ENCODE measurements around the gene TSPAN10.
"Not testable (repeated sequence)": the region's sequence is repeated elsewhere in the genome, so short reads cannot be mapped to it uniquely, and the experiment has no call there.

TSPAN10 gene

DNA sequence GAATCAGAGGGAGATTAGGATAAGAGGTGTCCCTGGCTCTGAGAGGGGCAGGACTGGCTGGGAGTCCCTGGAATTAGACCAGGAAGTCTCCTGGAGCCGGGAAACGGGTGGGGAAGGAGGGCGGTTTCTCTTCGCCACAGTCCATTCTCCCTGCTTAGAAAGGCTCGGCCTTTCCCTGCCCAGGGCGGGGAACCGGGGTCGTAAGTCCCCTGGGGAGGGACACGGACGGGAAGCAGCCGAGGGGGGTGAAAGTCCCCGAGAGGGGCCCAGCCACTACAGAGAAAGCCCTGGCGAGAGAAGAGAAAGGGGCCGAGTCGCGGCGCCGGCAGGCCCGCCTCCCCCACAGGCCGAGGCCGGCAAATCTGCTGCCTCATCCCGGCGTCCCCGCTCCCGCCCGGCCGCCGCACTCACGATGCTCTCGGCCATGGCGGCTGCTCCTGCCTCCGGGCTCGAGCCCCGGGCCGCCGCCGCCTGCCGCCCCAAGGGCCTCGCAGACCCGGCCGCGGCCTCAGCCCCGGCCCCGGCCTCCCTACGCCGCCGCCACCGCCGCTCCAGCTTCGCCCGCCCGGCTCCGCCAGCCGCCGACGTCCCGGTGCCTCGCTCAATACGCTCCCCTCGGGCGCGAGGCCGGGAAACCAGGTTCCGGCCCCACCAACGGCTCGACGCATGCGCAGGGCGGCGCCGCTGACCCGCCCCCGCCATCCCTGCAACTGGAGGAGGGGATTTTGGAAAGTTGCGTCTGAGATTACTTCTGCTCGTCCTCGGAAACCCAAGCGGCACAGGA lies at the start of gene TSPAN10, which contains the start of gene NPLOC4:
Gene TSPAN10, plus strand, starts transcription at position 692 of the 784 bp plus-strand sequence. CDS start 5,217 bp downstream, outside the sequence.
Gene NPLOC4, minus strand, starts transcription at position 608 of the 784 bp plus-strand sequence. Its CDS starts 182 bp downstream, at position 426.
- DNase-seq, result peak; percentile 73 to 82

DNA sequence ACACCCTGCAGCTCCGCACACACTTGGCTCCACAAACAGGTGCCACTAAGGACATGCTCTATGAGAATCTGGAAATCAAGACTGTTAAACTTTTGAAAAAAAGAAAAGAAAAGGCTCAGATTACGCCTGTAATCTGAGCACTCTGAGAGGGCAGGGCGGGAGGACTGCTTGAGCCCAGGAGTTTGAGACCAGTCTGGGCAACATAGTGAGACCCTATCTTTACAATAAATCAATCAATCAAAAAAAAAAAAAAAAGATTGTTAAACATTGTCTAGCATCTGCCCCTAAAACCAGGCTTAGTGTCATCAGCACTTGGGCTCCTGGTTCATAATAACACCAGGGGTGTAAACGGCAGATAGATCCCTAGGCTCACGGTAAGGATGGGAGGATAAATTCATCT lies 47.4 kb upstream of the TSPAN10 start:
- DNase-seq, result no peak

DNA sequence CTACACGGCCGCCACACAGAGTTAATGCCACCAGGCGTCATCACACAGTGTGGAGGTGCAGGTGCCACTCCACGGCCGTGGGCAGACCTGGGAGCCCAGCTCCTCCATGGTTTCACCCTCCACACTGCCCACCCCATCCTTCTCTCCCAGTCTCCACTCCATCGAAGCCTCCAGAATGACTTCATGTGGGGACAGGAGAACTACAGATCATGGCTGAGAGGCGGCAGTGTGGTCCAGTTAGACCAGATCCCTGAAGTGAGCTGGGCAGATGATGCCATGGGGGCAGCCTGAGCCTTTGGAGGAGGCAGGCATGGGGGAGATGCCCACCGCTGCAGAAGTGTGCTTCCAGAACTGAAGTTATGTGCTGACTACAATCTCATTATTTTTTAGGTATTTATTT lies 46.9 kb upstream of the TSPAN10 start:
- no peak for DNase-seq

DNA sequence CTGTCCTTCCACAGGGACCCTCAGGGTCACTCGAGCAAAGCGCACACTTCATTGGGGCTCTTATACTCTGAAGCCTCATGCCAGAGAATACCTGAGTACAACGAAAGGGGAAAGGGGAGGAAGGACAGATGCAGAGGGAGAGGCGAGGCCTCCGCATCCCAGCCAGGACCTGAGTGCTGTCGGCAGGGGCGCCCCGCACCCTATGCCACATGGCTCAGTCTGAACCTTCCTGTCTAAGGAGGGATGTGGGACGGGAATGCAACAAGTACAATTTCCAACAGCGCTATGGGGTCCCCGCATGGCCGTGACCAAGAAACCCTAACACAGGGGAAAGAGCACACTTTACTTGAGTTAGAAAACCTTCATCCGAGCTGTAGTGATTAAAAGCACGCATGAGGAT lies 45.0 kb upstream of the TSPAN10 start:
- DNase-seq, result no peak

DNA sequence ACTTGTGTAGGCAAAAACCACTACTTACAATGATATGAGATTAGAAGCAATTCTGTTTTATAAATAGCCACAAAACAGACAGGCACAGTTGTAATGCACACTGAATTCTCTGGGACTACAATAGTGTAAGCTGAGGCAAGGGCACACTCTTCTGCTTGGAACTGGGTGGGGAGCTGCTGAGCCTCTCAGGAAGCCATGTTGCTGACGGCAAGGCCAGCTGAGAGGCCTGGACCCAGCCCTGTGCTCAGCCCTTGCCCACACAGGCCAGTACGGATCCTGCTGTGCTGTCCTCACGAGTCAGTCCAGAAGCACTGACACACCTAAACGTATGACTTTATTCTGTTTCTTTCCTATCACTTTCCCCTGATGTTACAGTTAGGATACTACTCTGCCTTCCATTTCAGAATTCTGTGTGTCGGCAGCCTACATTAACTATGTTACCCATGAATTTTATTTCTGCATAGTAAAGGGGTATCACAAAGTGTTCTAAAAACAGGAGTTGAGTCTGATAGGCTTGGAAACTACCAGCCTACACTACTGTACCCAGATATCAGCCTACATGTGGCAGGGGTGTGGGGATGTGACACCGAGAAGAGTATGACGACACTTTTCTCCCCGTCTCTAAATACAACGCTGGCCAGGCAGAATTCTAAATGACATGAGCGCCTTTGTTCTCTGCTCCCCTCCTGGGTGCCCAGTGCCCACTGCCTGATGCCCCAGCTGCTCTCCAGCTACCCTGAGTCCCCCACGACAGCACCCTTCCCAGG lies 43.7 kb upstream of the TSPAN10 start:
- no peak for DNase-seq

DNA sequence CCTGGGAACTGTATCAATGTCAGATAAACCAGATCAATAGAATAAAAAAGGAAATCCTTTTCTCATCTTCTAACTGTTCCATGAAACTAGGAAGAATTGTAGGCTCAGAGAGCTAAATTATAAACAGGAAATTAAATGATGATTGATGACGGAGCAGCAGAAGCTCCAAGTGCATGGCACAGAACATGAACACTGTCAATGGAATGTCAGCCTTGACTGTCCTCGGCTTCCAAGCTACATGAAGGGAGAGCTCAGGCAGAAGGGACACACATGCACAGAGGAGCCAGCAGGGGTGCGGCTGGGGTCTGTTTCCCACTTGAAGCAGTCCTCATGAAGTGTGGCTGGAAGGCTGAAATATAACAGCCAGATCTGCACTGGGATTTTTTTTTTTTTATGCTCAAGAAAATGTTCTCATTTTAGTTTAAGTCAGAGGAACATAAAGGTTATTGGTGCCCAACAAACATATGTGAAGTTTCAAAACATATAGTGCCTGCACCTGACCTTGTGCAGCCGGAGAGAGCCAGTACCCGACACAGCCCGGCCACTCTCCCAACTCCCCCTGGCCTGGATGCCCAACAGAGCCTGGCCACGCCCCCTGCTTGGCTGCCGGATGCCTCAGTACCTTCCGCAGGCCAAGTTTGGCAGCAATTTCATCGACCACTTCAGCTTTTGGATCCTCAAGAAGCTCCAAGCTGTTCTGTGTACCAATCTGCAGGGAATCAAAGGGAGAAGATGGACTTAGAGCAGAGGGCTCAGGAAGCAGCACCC lies 37.1 kb upstream of the TSPAN10 start:
- no peak for DNase-seq

DNA sequence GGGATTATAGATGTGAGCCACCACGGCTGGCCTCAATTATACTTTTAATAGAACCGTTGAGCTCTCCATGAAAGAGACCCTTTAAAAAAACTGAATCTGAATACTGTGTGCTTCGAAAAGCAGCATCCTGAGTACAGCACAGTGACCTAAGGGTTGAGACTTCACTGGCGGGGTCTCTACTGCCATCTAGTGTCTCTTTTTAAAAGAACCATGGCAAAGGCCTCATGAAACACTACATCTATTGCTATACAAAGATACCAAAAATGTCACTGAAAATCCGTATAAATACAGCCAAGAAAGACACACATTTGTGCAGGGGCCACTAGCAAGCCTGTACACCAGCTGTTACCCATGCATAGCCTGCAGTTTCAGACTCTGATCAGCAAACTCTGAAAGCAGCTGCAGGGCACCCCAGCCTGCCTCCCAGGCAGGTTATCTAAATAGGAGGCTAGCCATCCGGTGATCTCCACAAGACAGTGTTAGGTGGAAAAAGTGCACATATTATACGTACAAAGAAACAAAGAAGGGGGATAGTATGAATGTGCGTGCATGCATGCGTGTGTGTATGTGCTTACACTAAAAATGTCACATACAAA lies 35.4 kb upstream of the TSPAN10 start:
- peak; percentile 75 to 81 for DNase-seq

DNA sequence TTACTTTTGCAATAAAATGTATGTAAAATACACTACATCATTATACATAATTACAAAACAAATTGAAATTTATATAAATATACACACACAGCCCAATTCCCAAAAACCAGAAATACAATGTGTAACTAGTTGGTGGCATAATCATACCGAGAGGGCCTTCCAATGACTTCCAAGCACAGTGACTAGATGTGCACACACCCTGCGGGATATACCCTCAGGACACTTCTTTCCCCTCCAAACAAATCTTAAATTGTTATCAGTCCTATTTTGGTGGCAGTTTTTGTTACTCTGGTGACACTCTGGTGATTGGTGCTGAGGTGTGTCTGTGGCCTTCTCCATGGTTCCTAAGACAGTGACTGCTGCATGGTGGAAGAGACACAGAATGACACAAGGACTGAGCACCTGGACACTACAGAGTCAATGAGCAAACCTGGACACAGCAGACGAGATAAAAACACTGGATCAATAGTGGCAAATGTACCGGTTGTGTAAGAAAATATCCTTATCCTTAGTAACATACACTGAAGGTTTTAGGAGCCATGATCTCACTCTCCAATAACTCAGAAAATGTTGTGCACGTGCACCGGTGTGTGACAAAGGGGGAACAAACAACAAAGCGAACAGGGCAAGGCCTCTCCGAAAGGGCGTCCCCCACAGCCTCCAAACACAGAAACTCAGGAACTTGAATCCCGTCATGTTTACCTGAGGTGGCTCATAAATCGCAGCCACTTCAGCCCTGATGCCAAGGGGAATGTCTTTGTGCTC lies 33.0 kb upstream of the TSPAN10 start:
- no peak for DNase-seq

DNA sequence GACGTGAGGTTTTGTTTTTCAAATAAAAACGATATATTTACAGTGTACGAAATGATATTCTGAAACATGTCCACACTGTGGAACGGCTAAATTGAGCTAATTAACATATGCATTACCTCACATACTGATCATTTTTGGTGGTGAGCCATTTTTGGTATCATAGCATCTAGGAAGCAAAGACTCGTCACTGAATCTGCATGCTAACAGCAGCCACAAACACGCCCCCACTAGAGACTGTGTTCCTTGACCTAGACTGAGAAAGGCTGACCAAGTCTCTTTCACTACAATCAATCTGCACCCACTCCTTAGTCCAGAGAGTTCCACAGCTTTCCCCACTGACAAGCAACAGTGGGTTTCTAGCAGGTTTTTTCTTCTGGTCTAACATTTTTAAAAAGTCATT lies 29.6 kb upstream of the TSPAN10 start:
- no peak for DNase-seq

DNA sequence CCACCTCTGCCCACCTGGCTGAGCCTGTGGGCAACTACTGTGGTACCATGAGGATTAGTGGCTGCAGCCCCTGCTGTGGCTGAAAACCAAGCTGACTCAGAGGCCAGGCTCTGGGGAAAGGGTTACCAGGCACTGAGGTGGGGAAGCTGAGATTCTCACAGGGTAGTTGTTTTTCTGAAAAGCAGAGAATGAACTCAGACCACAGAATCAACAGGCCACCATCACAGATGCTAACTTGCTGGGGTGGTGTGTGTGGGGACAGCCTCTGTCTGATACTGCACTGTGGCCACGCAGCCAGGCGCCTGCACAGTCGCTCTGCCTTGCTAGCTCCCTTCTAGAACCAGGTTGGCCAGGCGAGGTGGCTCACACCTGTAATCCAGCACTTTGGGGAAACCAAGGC lies 28.9 kb upstream of the TSPAN10 start:
- DNase-seq, result no peak

DNA sequence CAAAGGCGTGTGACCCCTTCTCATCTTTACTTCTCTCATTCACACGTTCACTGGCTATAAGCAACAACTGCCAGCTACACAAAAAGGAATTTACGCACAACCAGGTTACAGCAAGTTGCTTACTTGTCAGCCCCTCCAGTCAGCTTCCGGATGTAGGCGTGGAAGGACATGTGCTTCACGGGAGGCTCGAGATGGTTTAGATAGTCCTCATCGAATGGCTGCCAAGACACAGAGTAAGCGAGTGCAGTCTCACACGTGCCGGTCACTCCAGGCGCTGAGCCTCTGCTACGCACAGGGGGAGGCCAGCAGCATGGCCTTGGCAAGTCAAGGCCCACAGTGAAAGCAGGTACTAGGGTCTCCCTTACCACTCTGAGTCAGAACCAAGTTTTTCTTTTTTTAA lies 28.4 kb upstream of the TSPAN10 start:
- DNase-seq, result no peak

DNA sequence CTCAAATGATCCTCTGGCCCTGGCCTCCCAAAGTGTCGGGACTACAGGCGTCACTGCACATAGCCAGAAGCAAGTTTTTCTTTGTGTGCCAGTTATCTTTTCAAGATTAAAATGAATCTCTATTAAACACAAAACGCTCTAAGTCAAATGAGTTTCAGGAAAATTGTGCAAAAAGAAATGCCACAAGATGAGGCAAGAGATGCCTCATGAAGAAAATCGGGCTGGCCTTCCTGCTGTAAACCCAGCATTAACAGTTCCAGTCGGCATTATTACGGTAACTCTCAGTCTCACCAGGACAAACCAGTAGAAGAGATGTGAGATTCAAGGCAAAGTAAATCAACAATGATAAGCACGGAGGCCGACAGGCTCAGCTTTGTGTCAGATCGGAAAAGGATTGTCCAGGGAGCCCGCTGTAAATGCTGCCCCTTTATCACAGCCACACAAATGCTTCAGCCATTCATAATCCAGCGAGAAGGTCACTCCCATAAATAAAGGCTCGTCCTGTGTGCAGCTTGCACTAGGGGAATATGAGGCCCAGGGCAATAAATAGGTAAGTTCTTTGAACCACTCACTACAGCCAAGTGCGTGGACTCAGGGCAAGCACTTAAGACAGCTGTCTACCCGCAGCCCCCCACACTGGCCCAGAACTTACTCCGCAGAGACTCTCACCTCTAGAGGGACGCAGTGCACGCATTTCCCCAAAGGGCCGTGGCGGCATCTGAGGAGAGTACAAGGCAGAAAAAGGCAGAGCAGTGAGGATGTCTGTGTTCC lies 27.3 kb upstream of the TSPAN10 start:
- no peak for DNase-seq

DNA sequence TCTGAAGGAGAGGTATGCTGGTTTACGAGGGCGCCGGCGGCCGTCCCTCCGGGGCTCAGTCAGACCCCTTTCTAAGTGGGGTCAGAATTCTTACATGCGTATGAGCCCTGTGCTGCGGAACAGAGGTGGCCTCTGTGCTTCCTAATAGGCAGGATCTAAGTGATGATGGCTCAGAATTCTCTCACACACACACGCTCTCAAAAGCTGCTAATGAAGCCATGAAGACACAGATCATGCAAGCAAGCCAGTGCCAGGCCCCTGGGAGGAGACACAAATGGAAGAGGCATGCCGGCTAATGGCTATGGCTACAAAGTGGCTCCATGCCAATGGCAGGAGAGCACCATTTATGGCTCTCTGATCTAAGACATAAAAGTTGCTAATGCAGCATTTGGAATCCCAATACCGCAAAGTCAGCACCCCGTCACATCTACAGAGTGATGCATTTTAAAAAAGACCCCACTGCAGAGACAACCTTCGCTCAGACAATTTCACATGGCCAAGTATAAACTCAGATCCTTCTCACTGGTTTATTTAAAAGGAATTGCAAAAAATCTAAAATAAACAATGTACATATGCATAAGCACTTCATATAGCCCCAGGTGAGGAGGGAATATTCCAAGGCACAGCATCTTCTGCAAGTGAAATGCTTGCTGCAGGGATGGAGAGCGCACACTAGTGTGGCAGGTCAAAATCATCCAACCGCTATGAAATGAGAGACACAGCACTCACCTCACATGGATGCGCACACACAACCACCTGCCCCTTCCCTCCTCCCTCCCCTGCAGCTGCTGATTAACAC lies 24.6 kb upstream of the TSPAN10 start:
- DNase-seq, result no peak

DNA sequence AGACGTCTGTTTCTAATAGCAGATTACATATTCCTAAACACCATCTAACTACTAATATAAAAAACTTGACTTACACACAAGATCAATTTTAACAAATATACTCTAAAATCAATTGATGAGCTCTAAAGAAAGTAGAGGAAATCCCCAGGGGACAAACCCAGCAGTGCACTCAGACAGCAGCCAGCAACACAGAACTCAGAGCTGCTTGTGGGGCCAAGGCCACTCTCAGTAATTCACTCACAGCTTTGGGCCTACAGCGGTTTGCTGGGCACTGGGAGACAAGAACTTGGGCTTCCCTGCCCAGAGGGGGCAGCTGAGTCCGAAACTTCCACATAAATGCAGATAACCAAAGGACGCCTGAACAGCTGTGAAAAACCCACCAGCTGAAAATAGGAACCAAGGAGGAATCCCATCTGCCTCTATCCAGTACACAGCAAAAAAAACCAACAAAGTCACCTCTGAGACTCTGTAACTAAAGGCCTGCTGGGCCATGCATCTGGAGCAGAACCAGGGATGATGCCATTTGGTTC lies 21.5 kb upstream of the TSPAN10 start:
- no peak for DNase-seq

DNA sequence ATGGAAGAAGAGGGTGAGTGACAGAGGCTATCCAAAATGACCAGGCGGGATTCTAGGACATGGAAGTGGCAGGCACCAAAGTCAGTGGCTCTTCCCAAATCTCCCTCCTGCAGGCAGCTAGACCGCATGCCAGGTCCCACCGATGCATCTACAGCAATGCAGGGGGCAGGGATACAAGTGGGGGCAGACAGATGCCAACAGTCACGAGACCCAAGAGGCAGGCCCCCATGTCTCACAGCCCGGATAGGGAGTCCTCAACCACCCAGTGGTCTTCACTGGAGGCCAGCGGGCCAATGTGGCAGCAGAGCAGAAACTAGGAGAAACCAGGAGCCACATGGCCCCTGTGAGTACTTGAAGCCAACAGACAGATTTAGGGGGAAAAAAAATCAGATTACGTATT lies 20.1 kb upstream of the TSPAN10 start:
- DNase-seq, result no peak

DNA sequence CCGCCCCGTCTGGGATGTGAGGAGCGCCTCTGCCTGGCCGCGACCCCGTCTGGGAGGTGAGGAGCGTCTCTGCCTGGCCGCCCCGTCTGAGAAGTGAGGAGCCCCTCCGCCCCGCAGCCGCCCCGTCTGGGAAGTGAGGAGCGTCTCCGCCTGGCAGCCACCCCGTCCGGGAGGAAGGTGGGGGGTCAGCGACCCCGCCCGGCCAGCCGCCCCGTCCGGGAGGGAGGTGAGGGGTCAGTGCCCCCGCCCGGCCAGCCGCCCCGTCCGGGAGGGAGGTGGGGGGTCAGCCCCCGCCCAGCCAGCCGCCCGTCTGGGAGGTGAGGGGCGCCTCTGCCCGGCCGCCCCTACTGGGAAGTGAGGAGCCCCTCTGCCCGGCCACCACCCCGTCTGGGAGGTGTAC lies 18.7 kb upstream of the TSPAN10 start:
- DNase-seq, result not testable (repeated sequence)

DNA sequence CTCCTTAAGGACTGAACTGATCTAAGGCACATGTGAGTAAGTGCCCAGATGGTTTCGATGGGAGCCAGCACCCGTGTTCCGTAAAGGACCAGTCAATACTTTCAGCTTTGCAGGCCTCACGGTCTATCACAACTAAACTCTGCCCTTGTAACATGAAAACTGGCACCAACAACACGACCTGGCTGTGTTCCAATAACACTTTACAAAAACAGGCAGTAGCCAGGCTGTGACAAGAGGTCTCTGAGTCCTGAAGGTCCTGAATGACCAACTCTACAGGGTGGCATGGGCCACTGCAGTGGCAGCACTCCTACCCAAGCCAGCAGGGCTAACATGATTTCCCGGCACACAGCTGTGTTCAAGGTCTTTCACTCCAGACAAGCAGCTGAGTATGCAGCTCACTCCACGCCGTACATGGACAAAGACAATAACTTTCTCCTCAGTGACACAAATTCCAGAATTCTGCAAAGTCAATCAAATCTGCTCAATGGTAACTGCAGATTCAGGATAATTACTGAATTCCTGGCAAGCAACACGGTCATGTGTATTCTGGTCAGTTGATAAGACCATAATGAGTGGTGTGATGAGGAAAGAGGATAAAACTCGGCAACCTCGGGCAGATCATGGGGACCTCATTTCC lies 15.4 kb upstream of the TSPAN10 start:
- no peak for DNase-seq

DNA sequence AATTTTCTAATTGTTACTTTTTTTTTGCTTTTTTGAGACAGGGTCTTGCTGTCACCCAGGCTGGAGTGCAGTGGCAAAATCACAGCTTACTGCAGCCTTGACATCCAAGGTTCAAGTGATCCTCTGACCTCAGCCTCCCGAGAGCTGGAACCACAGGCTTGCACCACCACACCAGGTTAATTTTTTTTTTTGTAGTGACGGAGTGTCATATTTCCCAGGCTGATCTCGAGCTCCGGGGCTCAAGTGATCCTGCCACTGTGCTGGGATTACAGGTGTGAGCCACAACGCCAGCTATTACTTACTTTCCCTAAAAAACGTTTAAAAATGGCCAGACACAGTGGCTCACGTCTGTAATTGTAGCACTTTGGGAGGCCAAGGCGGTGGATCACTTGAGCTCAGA lies 6.7 kb upstream of the TSPAN10 start:
- no peak for DNase-seq

DNA sequence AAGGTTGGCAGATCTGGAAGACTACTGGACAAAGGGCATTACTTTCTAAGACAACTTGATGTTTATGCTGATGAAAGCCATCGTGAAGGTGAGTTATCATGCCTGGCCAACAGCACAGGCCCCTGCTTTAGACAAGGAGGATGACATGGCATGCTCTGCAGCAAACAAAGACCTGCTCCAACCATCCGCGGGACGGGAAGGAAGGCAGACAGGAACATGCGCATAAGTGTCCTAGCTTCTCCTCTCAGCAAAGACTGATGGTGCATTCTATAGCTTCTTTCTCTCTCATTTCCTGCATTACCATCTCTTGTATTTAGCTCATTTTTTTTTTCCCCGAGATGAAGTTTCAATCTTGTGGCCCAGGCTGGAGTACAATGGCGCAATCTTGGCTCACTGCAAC lies 5.5 kb upstream of the TSPAN10 start:
- no peak for DNase-seq

DNA sequence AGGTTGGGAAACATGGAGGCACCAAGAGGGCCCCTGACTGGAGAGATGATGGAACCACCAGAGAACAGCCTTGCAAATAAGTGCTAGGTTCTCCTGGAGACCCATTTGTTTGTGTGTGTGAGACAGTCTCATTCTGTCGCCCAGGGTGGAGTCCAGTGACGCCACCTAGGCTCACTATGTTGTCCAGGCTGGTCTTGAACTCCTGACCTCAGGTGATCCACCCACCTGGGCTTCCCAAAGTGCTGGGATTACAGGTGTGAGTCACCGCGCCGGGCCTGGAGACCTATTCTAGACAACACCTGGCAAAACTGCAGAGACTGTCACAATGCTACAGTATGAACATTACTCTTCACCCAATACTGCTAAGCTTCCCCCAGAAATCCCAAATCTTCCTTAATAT lies 1.6 kb upstream of the TSPAN10 start:
- no peak for DNase-seq
